Heart left ventricle (tissue), 16 donors: ENCODE results near the gene AGK. TPM values are rescaled to one million over a fixed set of nuclear protein-coding genes. Genes with fewer than 3 reads are reported as not detected.
A peak's percentile ranks its signal among the peaks of the same experiment; 100 is the strongest.
"Not testable (repeated sequence)": the region's sequence is repeated elsewhere in the genome, so short reads cannot be mapped to it uniquely, and the experiment has no call there.

Experiments
- ATAC-seq, 4 donors: fragments of 200-7000 bp; cut with Tn5 transposase; one replicate each; pipeline ENCODE4 v1.9.1; 2020 to 2022; ENCODE audit warnings: moderate library complexity in 4 of 4, mild to moderate bottlenecking in 3 of 4, moderate number of reproducible peaks in 1 of 4
- DNase-seq, 5 donors: peaks; one replicate each; pipeline ENCODE4 v3.0.0-alpha.2; 2020
- H3K27ac ChIP-seq, 12 donors: fragments of 200-600 bp; sonication (generic) in 4 of 12; one replicate each; pipeline versions ENCODE4 v1.5.0 to v1.8.0; 2016 to 2022; ENCODE audit warnings: mild to moderate bottlenecking in 2 of 12
- H3K27me3 ChIP-seq, 9 donors: fragments of 200-600 bp; sonication (generic) in 2 of 9; one replicate each; pipeline versions ENCODE4 v1.5.1 to v1.8.0; 2016 to 2022; ENCODE audit warnings: mild to moderate bottlenecking in 3 of 9
- H3K36me3 ChIP-seq, 9 donors: fragments of 200-600 bp; sonication (generic) in 2 of 9; one replicate each; pipeline versions ENCODE4 v1.5.0 to v1.8.0; 2018 to 2022; ENCODE audit warnings: mild to moderate bottlenecking in 2 of 9
- H3K4me1 ChIP-seq, 12 donors: fragments of 200-600 bp; sonication (generic) in 4 of 12; one replicate each; pipeline versions ENCODE4 v1.5.0 to v1.8.0; 2016 to 2022; ENCODE audit warnings: mild to moderate bottlenecking in 3 of 12
- H3K4me3 ChIP-seq, 12 donors: fragments of 200-600 bp; sonication (generic) in 4 of 12; one replicate each; pipeline versions ENCODE4 v1.5.0 to v1.8.0; 2017 to 2022; ENCODE audit warnings: mild to moderate bottlenecking in 9 of 12, moderate library complexity in 4 of 12
- H3K9me3 ChIP-seq, 12 donors: fragments of 200-600 bp; sonication (generic) in 4 of 12; one replicate each; pipeline versions ENCODE4 v1.5.0 to v1.8.0; 2016 to 2022; ENCODE audit warnings: mild to moderate bottlenecking in 1 of 12
- CTCF ChIP-seq, 12 donors: fragments of 200-600 bp; sonication (generic) in 4 of 12; IDR thresholded peaks; one replicate each; pipeline versions ENCODE4 v1.5.0 to v1.8.0; 2018 to 2022; ENCODE audit warnings: antibody characterized with exemption in 12 of 12, mild to moderate bottlenecking in 5 of 12
- POLR2A ChIP-seq, 2 donors: fragments of 450-650 bp; IDR thresholded peaks; one replicate each; pipeline ENCODE4 v1.6.1; 2017; ENCODE audit warnings: antibody characterized with exemption in 2 of 2, mild to moderate bottlenecking in 2 of 2, moderate library complexity in 2 of 2
- WGBS, 4 donors: extraction: QIAGEN DNeasy Blood & Tissue Kit in 2 of 4; methylation state at CpG; one replicate each; pipeline versions ENCODE4 v1.1.5 to v1.1.7; 2013 to 2018; 5-methylcytosine and 5-hydroxymethylcytosine counted together
- intact Hi-C, 10 donors: fragments of 100-400 bp; cut with DNase I; formaldehyde crosslinking; loops; one replicate each; pipeline versions ENCODE4 v1.11.1 to v1.14.2; 2022
- polyA plus RNA-seq, 2 donors: library from polyadenylated mRNA; stranded (reverse); fragments of 200-250 nt; gene quantifications; one replicate each; pipeline ENCODE4 v1.2.3, GENCODE V29; 2013
- total RNA-seq, 9 donors: library from RNA; depleted of rRNA in 2 of 9; stranded (reverse); fragments of >200 nt in 2 of 9; fragmentation: NEBNext Ultra II Directional in 3 of 9; extraction: Animal tissue kit (Norgen Biotek cat#: 25700) in 3 of 9; gene quantifications; one replicate each; pipeline versions ENCODE4 v1.1.0 to v1.2.4, GENCODE V29; 2016 to 2023
- donor health status: ischemic (EF 13 %, LVEDD 7.1; RV severe dilation, severe dysfunction).
- donor health status: healthy with polysubstance abuse.
- donor health status: DM: no; HTN: yes; CAD: no.
- donor health status: DM: no; HTN: no; CAD: no.
- donor health status: ischemic (EF 25% LVEDD 6.9; RV normal size, moderate dysfunction).
- donor health status: ischemic (EF 25% LVEDD 5.7; RV mildly dilated, moderate dysfunction).
- donor health status: healthy.
- donor health status: DM: yes; HTN: yes; CAD: no.
- donor health status: ischemic (EF 35%, LVEDD 5.7; RV mildly dilated, moderate dysfunction).
- donor health status: nonischemic (EF 11% LVEDD 7.7; RV severe dilation, severe dysfunction).
- donor health status: DM: yes; HTN: yes; CAD: no.
- donor health status: PGD.
- donor health status: ischemic (EF 29% LVEDD 5.4; RV normal size, mild dysfunction).
- donor health status: nonischemic (EF 23%, LVEDD 6.1; RV moderate dilation, normal function).

The AGK gene
- total and polyA plus RNA-seq, 11 donors, result 21.4 to 49.8 (median 37.9) TPM

- no peak for DNase-seq
- TF ChIP-seq POLR2A (IDR thresholded peaks at IDR 0.05) (no peak), CTCF (IDR thresholded peaks at IDR 0.05) (no peak)
- no peaks in the 10 kb centered on the region for H3K27me3 ChIP-seq
- H3K4me1 ChIP-seq, result peaks cover 0 to 27% (median 6%) of the 10 kb centered on the region in 12 donors
- ATAC-seq, result no peak
- peak overlapping the region in 1 of 12 donors; percentile 7 for H3K27ac ChIP-seq
- H3K36me3 ChIP-seq, result peaks cover 0 to 52% (median 45%) of the 10 kb centered on the region in 9 donors
- no peak overlapping the region for H3K4me3 ChIP-seq
- intact Hi-C loops, result no loop called here
- no peaks in the 10 kb centered on the region for H3K9me3 ChIP-seq
- 87 to 92% (median 89%) methylated on average over 3 of the region's 3 CpGs for WGBS, 4 donors
Measured at GRCh38 chr7:141686074-141686473, 134.9 kb downstream of the AGK start.

GRCh38 chr7:141686670-141687069 is 135.5 kb downstream of the AGK start:
- Histone ChIP-seq H3K4me3 (peak overlapping the region in 3 of 12 donors; percentile 15 to 30 (median 23)), H3K27ac (peak overlapping the region in 4 of 12 donors; percentile 0 to 22 (median 6)), H3K27me3 (no peaks in the 10 kb centered on the region), H3K36me3 (peaks cover 0 to 47% (median 39%) of the 10 kb centered on the region in 9 donors), H3K9me3 (no peaks in the 10 kb centered on the region), H3K4me1 (peaks cover 0 to 27% (median 6%) of the 10 kb centered on the region in 12 donors)
- intact Hi-C loops, result no loop called here
- no peak for TF ChIP-seq CTCF (IDR thresholded peaks at IDR 0.05)
- TF ChIP-seq POLR2A (IDR thresholded peaks at IDR 0.05), result no peak
- 37 to 65% (median 45%) methylated on average over 6 of the region's 6 CpGs for WGBS, 4 donors
- no peak for DNase-seq
- peak in 3 of 4 donors; percentile 38 to 77 (median 59) for ATAC-seq

- DNase-seq (no peak), ATAC-seq (no peak)
- Histone ChIP-seq H3K4me1 (peaks cover 0 to 27% (median 6%) of the 10 kb centered on the region in 12 donors), H3K36me3 (peaks cover 0 to 33% (median 27%) of the 10 kb centered on the region in 9 donors), H3K4me3 (no peak overlapping the region), H3K9me3 (no peaks in the 10 kb centered on the region), H3K27ac (no peak overlapping the region), H3K27me3 (no peaks in the 10 kb centered on the region)
- TF ChIP-seq CTCF (IDR thresholded peaks at IDR 0.05) (no peak), POLR2A (IDR thresholded peaks at IDR 0.05) (no peak)
- intact Hi-C loops, result no loop called here
- WGBS, 4 donors, result 93 to 98% (median 94%) methylated on average over 5 of the region's 5 CpGs
Measured at GRCh38 chr7:141688043-141688442, 136.8 kb downstream of the AGK start.

- WGBS, 4 donors, result 95 to 97% (median 97%) methylated on average over 3 of the region's 3 CpGs
- H3K27me3 ChIP-seq, H3K4me3 ChIP-seq, ATAC-seq, DNase-seq, intact Hi-C loops, H3K9me3 ChIP-seq, H3K27ac ChIP-seq: not testable (repeated sequence)
- Histone ChIP-seq H3K36me3 (peaks cover 0 to 21% (median 15%) of the 10 kb centered on the region in 9 donors), H3K4me1 (peaks cover 0 to 27% (median 6%) of the 10 kb centered on the region in 12 donors)
Measured at GRCh38 chr7:141689072-141689825, 138.0 kb downstream of the AGK start.
